ENCODE measurements around the gene WASF1. TPM values are rescaled to one million over a fixed set of nuclear protein-coding genes. Genes with fewer than 3 reads are reported as not detected.
"Not testable (repeated sequence)": the region's sequence is repeated elsewhere in the genome, so short reads cannot be mapped to it uniquely, and the experiment has no call there.

The WASF1 gene
- total RNA-seq, 1 experiment from 2014 or later = 15.3 TPM

GRCh38 chr6:110128418-110128817 lies 51.1 kb downstream of the WASF1 start:
- DNase-seq = no peak
- Histone ChIP-seq H3K36me3 (replicated peaks; ENCODE audit: control insufficient read depth, insufficient read depth, low read length) (no peaks in the 10 kb centered on the region), H3K4me3 (ENCODE audit: insufficient read depth, low read depth, low read length) (no peak overlapping the region), H3K27me3 (ENCODE audit: control insufficient read depth, insufficient read depth, low read length) (no peaks in the 10 kb centered on the region)

GRCh38 chr6:110125361-110125760 lies 54.1 kb downstream of the WASF1 start:
- Histone ChIP-seq H3K4me3 (ENCODE audit: insufficient read depth, low read depth, low read length) (no peak overlapping the region), H3K36me3 (replicated peaks; ENCODE audit: control insufficient read depth, insufficient read depth, low read length) (no peaks in the 10 kb centered on the region), H3K27me3 (ENCODE audit: control insufficient read depth, insufficient read depth, low read length) (no peaks in the 10 kb centered on the region)
- no peak for DNase-seq

DNA sequence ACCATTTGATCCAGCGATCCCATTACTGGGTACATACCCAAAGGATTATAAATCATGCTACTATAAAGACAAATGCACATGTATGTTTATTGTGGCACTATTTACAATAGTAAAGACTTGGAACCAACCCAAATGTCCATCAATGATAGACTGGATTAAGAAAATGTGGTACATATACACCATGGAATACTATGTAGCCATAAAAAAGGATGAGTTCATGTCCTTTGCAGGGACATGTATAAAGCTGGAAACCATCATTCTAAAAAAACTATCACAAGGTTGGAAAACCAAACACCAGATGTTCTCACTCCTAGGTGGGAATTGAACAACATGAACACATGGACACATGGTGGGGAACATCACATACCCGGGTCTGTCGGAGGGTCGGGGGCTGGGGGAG lies 57.8 kb downstream of the WASF1 start:
- H3K36me3 ChIP-seq (replicated peaks; ENCODE audit: control insufficient read depth, insufficient read depth, low read length); H3K27me3 ChIP-seq (ENCODE audit: control insufficient read depth, insufficient read depth, low read length); H3K4me3 ChIP-seq (ENCODE audit: insufficient read depth, low read depth, low read length); DNase-seq: not testable (repeated sequence)

DNA sequence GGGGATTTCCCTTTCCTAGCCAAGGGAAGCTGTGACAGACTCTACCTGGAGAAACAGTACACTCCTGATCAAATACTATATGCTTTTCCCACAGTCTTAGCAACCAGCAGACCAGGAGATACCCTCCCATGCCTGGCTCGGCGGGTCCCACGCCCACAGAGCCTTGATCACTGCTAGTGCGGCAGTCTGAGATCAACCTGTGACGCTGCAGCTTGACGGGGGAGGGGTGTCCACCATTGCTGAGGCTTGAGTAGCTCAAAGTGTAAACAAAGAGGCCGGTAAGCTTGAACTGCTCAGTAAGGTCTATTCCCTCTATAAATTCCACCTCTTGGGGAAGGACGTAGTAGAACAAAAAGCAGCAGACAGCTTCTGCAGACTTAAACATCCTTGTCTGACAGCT lies 63.2 kb downstream of the WASF1 start:
- H3K36me3 ChIP-seq (replicated peaks; ENCODE audit: control insufficient read depth, insufficient read depth, low read length) = no peaks in the 10 kb centered on the region
- DNase-seq = no peak
- no peak overlapping the region for H3K4me3 ChIP-seq (ENCODE audit: insufficient read depth, low read depth, low read length)

GRCh38 chr6:110114004-110114403 lies 65.5 kb downstream of the WASF1 start:
- Histone ChIP-seq H3K4me3 (ENCODE audit: insufficient read depth, low read depth, low read length) (no peak overlapping the region), H3K27me3 (ENCODE audit: control insufficient read depth, insufficient read depth, low read length) (no peaks in the 10 kb centered on the region), H3K36me3 (replicated peaks; ENCODE audit: control insufficient read depth, insufficient read depth, low read length) (no peaks in the 10 kb centered on the region)
- DNase-seq = no peak

More for the DNA sequence above, 63.2 kb downstream of the WASF1 start:
- no peaks in the 10 kb centered on the region for H3K27me3 ChIP-seq (ENCODE audit: control insufficient read depth, insufficient read depth, low read length)

- no peak overlapping the region for H3K4me3 ChIP-seq (ENCODE audit: insufficient read depth, low read depth, low read length)
Observed at GRCh38 chr6:110105296-110105695, 74.2 kb downstream of the WASF1 start.

GRCh38 chr6:110103260-110103659 lies 76.2 kb downstream of the WASF1 start:
- Histone ChIP-seq H3K4me3 (ENCODE audit: insufficient read depth, low read depth, low read length) (no peak overlapping the region), H3K36me3 (replicated peaks; ENCODE audit: control insufficient read depth, insufficient read depth, low read length) (peaks cover 4% of the 10 kb centered on the region), H3K27me3 (ENCODE audit: control insufficient read depth, insufficient read depth, low read length) (no peaks in the 10 kb centered on the region)
- DNase-seq = no peak

More at GRCh38 chr6:110105296-110105695, 74.2 kb downstream of the WASF1 start:
- no peak for DNase-seq
- Histone ChIP-seq H3K27me3 (ENCODE audit: control insufficient read depth, insufficient read depth, low read length) (no peaks in the 10 kb centered on the region), H3K36me3 (replicated peaks; ENCODE audit: control insufficient read depth, insufficient read depth, low read length) (peaks cover 4% of the 10 kb centered on the region)

DNA sequence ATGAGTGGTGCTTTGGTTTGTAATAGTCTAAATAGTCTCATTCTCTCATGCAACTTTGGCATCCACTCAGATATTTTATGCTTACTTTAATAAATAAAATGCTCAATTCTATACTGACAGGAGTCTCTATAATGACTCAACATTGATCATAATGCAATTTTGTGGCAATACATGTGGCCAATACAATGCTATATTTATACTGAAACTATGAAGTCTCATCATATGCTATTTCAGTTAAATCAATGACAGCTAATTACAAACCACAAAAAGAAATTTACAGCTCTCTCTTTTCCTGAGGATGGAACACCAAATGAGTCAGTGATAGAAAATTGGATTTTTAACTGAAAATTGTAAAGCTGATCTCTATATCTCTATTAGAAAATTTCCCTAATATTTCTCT lies 77.1 kb downstream of the WASF1 start:
- H3K36me3 ChIP-seq (replicated peaks; ENCODE audit: control insufficient read depth, insufficient read depth, low read length) = peaks cover 4% of the 10 kb centered on the region
- H3K27me3 ChIP-seq (ENCODE audit: control insufficient read depth, insufficient read depth, low read length) = no peaks in the 10 kb centered on the region
- no peak overlapping the region for H3K4me3 ChIP-seq (ENCODE audit: insufficient read depth, low read depth, low read length)
- no peak for DNase-seq

GRCh38 chr6:110101885-110102284 lies 77.6 kb downstream of the WASF1 start:
- H3K36me3 ChIP-seq (replicated peaks; ENCODE audit: control insufficient read depth, insufficient read depth, low read length) = peaks cover 4% of the 10 kb centered on the region
- H3K4me3 ChIP-seq (ENCODE audit: insufficient read depth, low read depth, low read length) = no peak overlapping the region
- peak; percentile 8 for DNase-seq
- no peaks in the 10 kb centered on the region for H3K27me3 ChIP-seq (ENCODE audit: control insufficient read depth, insufficient read depth, low read length)

DNA sequence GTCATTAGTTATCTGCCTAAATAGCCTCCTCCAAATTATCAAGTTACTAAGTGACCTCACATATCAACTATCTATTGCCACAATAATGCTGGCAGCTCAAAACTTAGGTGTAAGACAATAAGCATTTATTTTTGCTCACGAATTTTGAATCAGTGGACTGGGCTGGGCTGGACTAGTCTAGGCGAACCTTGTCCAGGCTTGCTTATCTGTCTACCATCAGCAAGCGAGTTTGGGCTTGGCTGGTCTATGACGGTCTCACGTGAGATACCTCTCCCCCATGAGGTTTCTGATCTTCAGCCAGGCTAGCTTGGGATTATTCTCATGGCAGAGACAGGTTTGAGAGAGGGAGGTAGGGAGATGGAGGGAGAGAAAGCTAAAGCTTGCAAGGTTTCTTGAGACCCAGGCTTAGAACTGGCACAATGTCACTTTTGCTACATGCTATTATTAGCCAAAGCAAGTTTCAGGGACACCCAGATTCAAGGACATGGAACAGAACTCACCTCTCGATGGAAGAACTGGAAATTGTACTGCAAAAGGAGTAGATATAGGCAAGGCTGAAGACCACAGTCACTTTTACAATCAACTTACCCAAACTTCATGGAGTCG lies 80.9 kb downstream of the WASF1 start:
- DNase-seq = no peak
- H3K4me3 ChIP-seq (ENCODE audit: insufficient read depth, low read depth, low read length) = no peak overlapping the region
- peaks cover 4% of the 10 kb centered on the region for H3K36me3 ChIP-seq (replicated peaks; ENCODE audit: control insufficient read depth, insufficient read depth, low read length)
- no peaks in the 10 kb centered on the region for H3K27me3 ChIP-seq (ENCODE audit: control insufficient read depth, insufficient read depth, low read length)

DNA sequence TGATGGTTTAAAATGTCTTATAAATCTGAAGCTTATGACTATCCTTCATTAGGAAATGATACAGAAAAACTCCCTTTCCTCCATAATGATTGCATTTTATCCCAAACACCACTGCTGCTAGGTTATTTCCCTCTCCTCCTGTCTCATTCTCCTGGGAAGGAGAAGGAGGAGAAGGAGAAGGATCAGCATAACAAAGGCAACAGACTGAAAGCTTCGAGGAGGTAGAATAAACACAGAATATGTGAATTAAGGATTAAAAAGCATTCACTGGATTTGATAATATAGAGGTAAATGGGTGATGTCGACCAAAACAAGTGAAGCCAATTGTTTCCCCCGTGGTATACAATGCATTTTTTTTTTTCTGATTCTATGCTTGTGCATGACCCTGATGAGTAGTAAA lies 82.0 kb downstream of the WASF1 start:
- Histone ChIP-seq H3K36me3 (replicated peaks; ENCODE audit: control insufficient read depth, insufficient read depth, low read length) (peaks cover 4% of the 10 kb centered on the region), H3K4me3 (ENCODE audit: insufficient read depth, low read depth, low read length) (no peak overlapping the region), H3K27me3 (ENCODE audit: control insufficient read depth, insufficient read depth, low read length) (no peaks in the 10 kb centered on the region)
- peak; percentile 17 for DNase-seq

DNA sequence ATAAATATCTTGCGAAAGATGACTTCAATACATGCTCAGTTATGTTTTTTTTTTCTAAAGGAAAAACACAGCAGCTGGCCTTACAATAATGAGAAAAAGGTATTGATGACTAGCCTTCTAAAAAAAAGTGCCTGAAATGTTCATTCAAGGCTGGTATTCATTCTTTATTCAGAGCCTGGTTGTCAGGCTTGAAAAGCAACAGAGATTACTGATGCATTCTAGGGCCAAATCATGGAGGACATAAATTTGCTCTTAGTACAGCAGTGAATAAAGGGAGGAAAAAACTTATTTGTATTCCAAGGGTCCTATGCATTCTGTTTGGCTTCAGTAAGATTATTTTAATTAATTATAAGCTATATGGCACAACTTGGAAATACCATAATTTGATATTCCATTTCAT lies 83.5 kb downstream of the WASF1 start:
- DNase-seq = no peak
- H3K4me3 ChIP-seq (ENCODE audit: insufficient read depth, low read depth, low read length) = no peak overlapping the region
- H3K27me3 ChIP-seq (ENCODE audit: control insufficient read depth, insufficient read depth, low read length) = no peaks in the 10 kb centered on the region
- no peaks in the 10 kb centered on the region; the same call in none of the 2 replicates for H3K36me3 ChIP-seq (replicated peaks; ENCODE audit: control insufficient read depth, insufficient read depth, low read length)

DNA sequence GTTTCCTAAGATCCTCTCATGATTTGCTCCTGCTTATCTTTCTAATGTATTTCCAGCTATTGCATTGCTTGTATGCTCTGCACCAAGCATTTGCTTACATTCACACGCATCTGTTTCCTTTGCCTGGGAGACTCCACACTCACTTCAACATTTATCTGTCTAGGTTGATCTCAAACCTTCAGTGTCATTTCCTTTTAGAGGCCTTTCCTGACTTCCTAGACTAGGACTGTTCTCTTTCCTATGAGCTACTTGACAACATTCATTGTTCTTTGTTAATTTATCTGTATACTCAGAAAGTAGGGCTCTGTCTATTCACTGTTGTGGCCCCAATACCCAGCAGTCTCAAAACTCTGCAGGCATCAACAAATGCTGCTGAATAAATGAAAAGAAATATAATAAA lies 84.4 kb downstream of the WASF1 start:
- no peaks in the 10 kb centered on the region; the same call in 1 of the 2 replicates for H3K36me3 ChIP-seq (replicated peaks; ENCODE audit: control insufficient read depth, insufficient read depth, low read length)

DNA sequence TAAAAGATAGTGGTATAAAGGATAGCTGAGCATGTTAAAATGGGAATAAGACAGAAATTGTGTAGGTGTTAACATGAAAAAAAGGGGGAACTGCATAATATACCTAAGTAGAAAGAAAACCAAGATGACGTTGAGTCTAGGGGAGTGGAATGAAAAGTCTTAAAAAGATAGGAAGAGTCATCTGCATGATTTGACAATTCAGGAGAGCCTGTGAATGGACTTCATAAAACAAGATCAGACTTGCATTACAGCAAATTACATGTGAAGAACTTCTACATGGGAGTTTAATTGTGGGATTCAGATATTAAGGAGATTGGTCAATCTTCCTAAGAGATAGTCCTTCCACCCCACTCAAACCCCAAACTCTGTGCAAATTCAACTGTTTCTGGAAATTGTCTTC lies 85.5 kb downstream of the WASF1 start:
- DNase-seq = no peak
- H3K36me3 ChIP-seq (replicated peaks; ENCODE audit: control insufficient read depth, insufficient read depth, low read length) = no peaks in the 10 kb centered on the region; the same call in 1 of the 2 replicates
- H3K4me3 ChIP-seq (ENCODE audit: insufficient read depth, low read depth, low read length) = no peak overlapping the region
- no peaks in the 10 kb centered on the region for H3K27me3 ChIP-seq (ENCODE audit: control insufficient read depth, insufficient read depth, low read length)

More for the DNA sequence above, 84.4 kb downstream of the WASF1 start:
- H3K4me3 ChIP-seq (ENCODE audit: insufficient read depth, low read depth, low read length) = no peak overlapping the region
- DNase-seq = no peak
- no peaks in the 10 kb centered on the region for H3K27me3 ChIP-seq (ENCODE audit: control insufficient read depth, insufficient read depth, low read length)

- DNase-seq = no peak
- H3K27me3 ChIP-seq (ENCODE audit: control insufficient read depth, insufficient read depth, low read length) = no peaks in the 10 kb centered on the region
- H3K4me3 ChIP-seq (ENCODE audit: insufficient read depth, low read depth, low read length) = no peak overlapping the region
- no peaks in the 10 kb centered on the region for H3K36me3 ChIP-seq (replicated peaks; ENCODE audit: control insufficient read depth, insufficient read depth, low read length)
Observed at GRCh38 chr6:110090876-110091275, 88.6 kb downstream of the WASF1 start.

DNA sequence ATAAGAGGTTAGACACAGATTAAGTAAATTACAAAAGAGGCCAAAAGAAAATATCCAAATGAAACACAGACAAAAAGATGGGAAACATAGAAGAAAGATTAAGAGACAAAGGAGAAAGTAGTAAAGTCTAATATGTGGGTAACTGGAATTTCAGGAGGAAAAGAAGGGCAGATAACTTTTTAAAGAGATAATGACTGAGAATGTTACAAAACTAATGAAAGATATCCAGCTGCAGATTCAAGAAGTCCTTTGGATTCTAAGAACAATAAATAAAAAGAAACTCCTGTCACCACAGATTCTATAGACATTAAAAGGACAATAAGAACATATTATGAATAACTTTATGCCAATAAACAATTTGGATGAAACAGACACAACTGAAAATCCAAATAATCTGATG lies 90.1 kb downstream of the WASF1 start:
- Histone ChIP-seq H3K4me3 (ENCODE audit: insufficient read depth, low read depth, low read length) (no peak overlapping the region), H3K36me3 (replicated peaks; ENCODE audit: control insufficient read depth, insufficient read depth, low read length) (no peaks in the 10 kb centered on the region), H3K27me3 (ENCODE audit: control insufficient read depth, insufficient read depth, low read length) (no peaks in the 10 kb centered on the region)
- DNase-seq = no peak
